Measurements from ENCODE around the gene DDX52.

DNA sequence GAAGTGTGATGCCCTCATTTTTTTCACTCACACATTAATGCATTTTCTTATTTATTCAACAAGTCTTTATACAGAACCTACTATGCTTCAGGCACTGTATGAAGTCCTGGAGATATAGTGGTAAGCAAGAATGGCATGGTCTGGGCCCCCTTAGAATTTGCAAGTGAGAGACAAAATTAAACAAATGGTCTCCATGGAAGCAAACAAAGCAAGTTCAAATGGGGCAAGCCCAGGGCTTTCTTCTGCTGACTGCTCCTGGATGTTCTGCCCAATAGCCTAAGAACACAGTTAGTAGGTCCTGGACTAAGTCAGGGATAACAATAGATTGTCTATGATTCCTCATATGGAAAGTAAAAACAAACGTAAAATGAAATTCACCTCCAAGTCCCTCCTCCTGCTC, 31.3 kb upstream of the DDX52 start:
- no peak for TF ChIP-seq EP300 (IDR thresholded peaks at IDR 0.05)
- TF ChIP-seq, protein P1, sequence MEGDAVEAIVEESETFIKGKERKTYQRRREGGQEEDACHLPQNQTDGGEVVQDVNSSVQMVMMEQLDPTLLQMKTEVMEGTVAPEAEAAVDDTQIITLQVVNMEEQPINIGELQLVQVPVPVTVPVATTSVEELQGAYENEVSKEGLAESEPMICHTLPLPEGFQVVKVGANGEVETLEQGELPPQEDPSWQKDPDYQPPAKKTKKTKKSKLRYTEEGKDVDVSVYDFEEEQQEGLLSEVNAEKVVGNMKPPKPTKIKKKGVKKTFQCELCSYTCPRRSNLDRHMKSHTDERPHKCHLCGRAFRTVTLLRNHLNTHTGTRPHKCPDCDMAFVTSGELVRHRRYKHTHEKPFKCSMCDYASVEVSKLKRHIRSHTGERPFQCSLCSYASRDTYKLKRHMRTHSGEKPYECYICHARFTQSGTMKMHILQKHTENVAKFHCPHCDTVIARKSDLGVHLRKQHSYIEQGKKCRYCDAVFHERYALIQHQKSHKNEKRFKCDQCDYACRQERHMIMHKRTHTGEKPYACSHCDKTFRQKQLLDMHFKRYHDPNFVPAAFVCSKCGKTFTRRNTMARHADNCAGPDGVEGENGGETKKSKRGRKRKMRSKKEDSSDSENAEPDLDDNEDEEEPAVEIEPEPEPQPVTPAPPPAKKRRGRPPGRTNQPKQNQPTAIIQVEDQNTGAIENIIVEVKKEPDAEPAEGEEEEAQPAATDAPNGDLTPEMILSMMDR (IDR thresholded peaks at IDR 0.05) = no peak

Measured in tibial nerve (tissue), 4 donors.